ENCODE measurements around the gene PIK3C2G.

Gene PIK3C2G

GRCh38 chr12:18578191-18578590 is 316.9 kb downstream of the PIK3C2G start:
- H2BK15ac ChIP-seq (ENCODE audit: low read depth, poor library complexity, severe bottlenecking): no peak overlapping the region
- H3K9ac ChIP-seq (ENCODE audit: low read length): no peak overlapping the region
- H3K4ac ChIP-seq (ENCODE audit: low read depth in 1 of 2, low read length in 2 of 2): no peak overlapping the region
- no peaks in the 10 kb centered on the region for H3K27me3 ChIP-seq (ENCODE audit: control insufficient read depth in 1 of 2, insufficient read depth in 1 of 2, low read length in 2 of 2)
- H3K9me3 ChIP-seq (ENCODE audit: control insufficient read depth, low read length): peaks cover 8% of the 10 kb centered on the region
- H3K79me1 ChIP-seq (replicated peaks; ENCODE audit: low read length, poor library complexity, severe bottlenecking): no peaks in the 10 kb centered on the region
- H3K4me1 ChIP-seq (ENCODE audit: control insufficient read depth, insufficient read depth, low read depth, low read length): peaks cover 2% of the 10 kb centered on the region
- no peak overlapping the region for H3K14ac ChIP-seq (ENCODE audit: low read length in 2 of 2)
- no CpG with 5 or more reads among the region's 1 CpG for WGBS
- no peak overlapping the region for H2AFZ ChIP-seq (ENCODE audit: low read depth, low read length)
- H3K4me3 ChIP-seq (ENCODE audit: insufficient read depth in 1 of 2, low read depth in 1 of 2, low read length in 2 of 2): no peak overlapping the region
- H3K4me2 ChIP-seq (ENCODE audit: low read length, poor library complexity, severe bottlenecking): no peak overlapping the region
- no peak overlapping the region for H3K18ac ChIP-seq (ENCODE audit: low read depth in 1 of 2, low read length in 2 of 2)
- peak; percentile 6 for DNase-seq
- no peak overlapping the region for H2BK12ac ChIP-seq (ENCODE audit: low read length in 2 of 2)
- H2BK5ac ChIP-seq (ENCODE audit: low read depth, low read length, poor library complexity, severe bottlenecking): no peak overlapping the region
- H3K23ac ChIP-seq (ENCODE audit: low read length in 2 of 2): no peak overlapping the region
- H2BK120ac ChIP-seq (ENCODE audit: low read depth, low read length): no peak overlapping the region
- no peak overlapping the region for H3K27ac ChIP-seq (ENCODE audit: low read length, poor library complexity, severe bottlenecking)
- H4K8ac ChIP-seq (ENCODE audit: low read length): no peak overlapping the region
- no peak overlapping the region for H2AK5ac ChIP-seq (ENCODE audit: low read length, severe bottlenecking)
- H3K36me3 ChIP-seq (ENCODE audit: control insufficient read depth in 1 of 2, insufficient read depth in 2 of 2, low read depth in 1 of 2, low read length in 2 of 2): peaks cover 0 to 1% of the 10 kb centered on the region in 2 experiments
- no peak overlapping the region for H4K91ac ChIP-seq (ENCODE audit: low read length)

- DNase-seq: no peak
- Histone ChIP-seq H3K9ac (ENCODE audit: low read length) (no peak overlapping the region), H4K91ac (ENCODE audit: low read length) (no peak overlapping the region), H2AFZ (ENCODE audit: low read depth, low read length) (no peak overlapping the region), H3K18ac (ENCODE audit: low read depth in 1 of 2, low read length in 2 of 2) (no peak overlapping the region), H3K36me3 (ENCODE audit: control insufficient read depth in 1 of 2, insufficient read depth in 2 of 2, low read depth in 1 of 2, low read length in 2 of 2) (peaks cover 0 to 4% of the 10 kb centered on the region in 2 experiments), H3K27ac (ENCODE audit: low read length, poor library complexity, severe bottlenecking) (no peak overlapping the region), H3K4ac (ENCODE audit: low read depth in 1 of 2, low read length in 2 of 2) (no peak overlapping the region), H4K8ac (ENCODE audit: low read length) (no peak overlapping the region), H2AK5ac (ENCODE audit: low read length, severe bottlenecking) (no peak overlapping the region), H3K79me1 (replicated peaks; ENCODE audit: low read length, poor library complexity, severe bottlenecking) (no peaks in the 10 kb centered on the region), H2BK15ac (ENCODE audit: low read depth, poor library complexity, severe bottlenecking) (no peak overlapping the region), H2BK5ac (ENCODE audit: low read depth, low read length, poor library complexity, severe bottlenecking) (no peak overlapping the region), H3K23ac (ENCODE audit: low read length in 2 of 2) (no peak overlapping the region), H3K4me2 (ENCODE audit: low read length, poor library complexity, severe bottlenecking) (no peak overlapping the region), H3K27me3 (ENCODE audit: control insufficient read depth in 1 of 2, insufficient read depth in 1 of 2, low read length in 2 of 2) (no peaks in the 10 kb centered on the region), H3K14ac (ENCODE audit: low read length in 2 of 2) (no peak overlapping the region), H2BK120ac (ENCODE audit: low read depth, low read length) (no peak overlapping the region), H3K4me3 (ENCODE audit: insufficient read depth in 1 of 2, low read depth in 1 of 2, low read length in 2 of 2) (no peak overlapping the region), H3K9me3 (ENCODE audit: control insufficient read depth, low read length) (peaks cover 18% of the 10 kb centered on the region), H2BK12ac (ENCODE audit: low read length in 2 of 2) (no peak overlapping the region), H3K4me1 (ENCODE audit: control insufficient read depth, insufficient read depth, low read depth, low read length) (peaks cover 2% of the 10 kb centered on the region)
- WGBS: no CpG with 5 or more reads among the region's 3 CpGs
These were observed 319.0 kb downstream of the PIK3C2G start for GRCh38 chr12:18580291-18580690.

- H2BK5ac ChIP-seq (ENCODE audit: low read depth, low read length, poor library complexity, severe bottlenecking): no peak overlapping the region
- H3K4me2 ChIP-seq (ENCODE audit: low read length, poor library complexity, severe bottlenecking): no peak overlapping the region
- no peak overlapping the region for H2AFZ ChIP-seq (ENCODE audit: low read depth, low read length)
- H2AK5ac ChIP-seq (ENCODE audit: low read length, severe bottlenecking): no peak overlapping the region
- H3K14ac ChIP-seq (ENCODE audit: low read length in 2 of 2): no peak overlapping the region
- H4K91ac ChIP-seq (ENCODE audit: low read length): no peak overlapping the region
- H3K9me3 ChIP-seq (ENCODE audit: control insufficient read depth, low read length): peaks cover 22% of the 10 kb centered on the region
- no peak overlapping the region for H4K8ac ChIP-seq (ENCODE audit: low read length)
- H2BK15ac ChIP-seq (ENCODE audit: low read depth, poor library complexity, severe bottlenecking): no peak overlapping the region
- no peak overlapping the region for H3K9ac ChIP-seq (ENCODE audit: low read length)
- no peak overlapping the region for H3K27ac ChIP-seq (ENCODE audit: low read length, poor library complexity, severe bottlenecking)
- H3K36me3 ChIP-seq (ENCODE audit: control insufficient read depth in 1 of 2, insufficient read depth in 2 of 2, low read depth in 1 of 2, low read length in 2 of 2): peaks cover 0 to 4% of the 10 kb centered on the region in 2 experiments
- no peak overlapping the region for H3K18ac ChIP-seq (ENCODE audit: low read depth in 1 of 2, low read length in 2 of 2)
- no CpG with 5 or more reads among the region's 2 CpGs for WGBS
- H2BK12ac ChIP-seq (ENCODE audit: low read length in 2 of 2): no peak overlapping the region
- no peaks in the 10 kb centered on the region for H3K79me1 ChIP-seq (replicated peaks; ENCODE audit: low read length, poor library complexity, severe bottlenecking)
- DNase-seq: no peak
- H3K4me3 ChIP-seq (ENCODE audit: insufficient read depth in 1 of 2, low read depth in 1 of 2, low read length in 2 of 2): no peak overlapping the region
- peaks cover 2% of the 10 kb centered on the region for H3K4me1 ChIP-seq (ENCODE audit: control insufficient read depth, insufficient read depth, low read depth, low read length)
- no peak overlapping the region for H3K23ac ChIP-seq (ENCODE audit: low read length in 2 of 2)
- H3K4ac ChIP-seq (ENCODE audit: low read depth in 1 of 2, low read length in 2 of 2): no peak overlapping the region
- H3K27me3 ChIP-seq (ENCODE audit: control insufficient read depth in 1 of 2, insufficient read depth in 1 of 2, low read length in 2 of 2): no peaks in the 10 kb centered on the region
- H2BK120ac ChIP-seq (ENCODE audit: low read depth, low read length): no peak overlapping the region
These were observed 319.4 kb downstream of the PIK3C2G start for GRCh38 chr12:18580706-18581105.

- Histone ChIP-seq H3K27ac (ENCODE audit: low read length, poor library complexity, severe bottlenecking) (no peak overlapping the region), H4K91ac (ENCODE audit: low read length) (no peak overlapping the region), H3K9me3 (ENCODE audit: control insufficient read depth, low read length) (peaks cover 28% of the 10 kb centered on the region), H3K9ac (ENCODE audit: low read length) (no peak overlapping the region), H3K18ac (ENCODE audit: low read depth in 1 of 2, low read length in 2 of 2) (no peak overlapping the region), H4K8ac (ENCODE audit: low read length) (no peak overlapping the region), H3K23ac (ENCODE audit: low read length in 2 of 2) (no peak overlapping the region), H3K79me1 (replicated peaks; ENCODE audit: low read length, poor library complexity, severe bottlenecking) (no peaks in the 10 kb centered on the region), H2BK15ac (ENCODE audit: low read depth, poor library complexity, severe bottlenecking) (no peak overlapping the region), H2BK12ac (ENCODE audit: low read length in 2 of 2) (no peak overlapping the region), H3K36me3 (ENCODE audit: control insufficient read depth in 1 of 2, insufficient read depth in 2 of 2, low read depth in 1 of 2, low read length in 2 of 2) (peaks cover 0 to 4% of the 10 kb centered on the region in 2 experiments), H3K4me1 (ENCODE audit: control insufficient read depth, insufficient read depth, low read depth, low read length) (no peaks in the 10 kb centered on the region), H2BK5ac (ENCODE audit: low read depth, low read length, poor library complexity, severe bottlenecking) (no peak overlapping the region), H3K4me3 (ENCODE audit: insufficient read depth in 1 of 2, low read depth in 1 of 2, low read length in 2 of 2) (no peak overlapping the region), H3K27me3 (ENCODE audit: control insufficient read depth in 1 of 2, insufficient read depth in 1 of 2, low read length in 2 of 2) (no peaks in the 10 kb centered on the region), H3K4me2 (ENCODE audit: low read length, poor library complexity, severe bottlenecking) (no peak overlapping the region), H2BK120ac (ENCODE audit: low read depth, low read length) (no peak overlapping the region), H3K4ac (ENCODE audit: low read depth in 1 of 2, low read length in 2 of 2) (no peak overlapping the region), H3K14ac (ENCODE audit: low read length in 2 of 2) (no peak overlapping the region), H2AFZ (ENCODE audit: low read depth, low read length) (no peak overlapping the region), H2AK5ac (ENCODE audit: low read length, severe bottlenecking) (no peak overlapping the region)
- DNase-seq: no peak
- WGBS: 88% methylated on average over 2 of the region's 2 CpGs
These were observed 320.1 kb downstream of the PIK3C2G start for GRCh38 chr12:18581232-18581962.

Data from mesenchymal stem cell (in vitro differentiated cells and primary cell).